Cardiac muscle cell (in vitro differentiated cells and primary cell): ENCODE measurements around the gene ACTR1A. TPM values are rescaled to one million over a fixed set of nuclear protein-coding genes. Genes with fewer than 3 reads are reported as not detected.
"Not testable (repeated sequence)": the region's sequence is repeated elsewhere in the genome, so short reads cannot be mapped to it uniquely, and the experiment has no call there.

Experiments used
- DNase-seq, 2 donors: peaks; one replicate each; pipeline versions ENCODE4 v3.0.0 to v3.0.0-alpha.2; 2010 to 2017; ENCODE audit warnings: low read depth in 1 of 2, low spot score in 1 of 2
- H3K27ac ChIP-seq: fragments of 200-600 bp; sonication (generic); 2 replicates; pipeline ENCODE4 v1.5.1; 2016
- H3K27me3 ChIP-seq: fragments of 200-600 bp; sonication (generic); 2 replicates; pipeline ENCODE4 v1.6.0; 2016; ENCODE audit warnings: control low read depth
- H3K36me3 ChIP-seq: fragments of 200-600 bp; sonication (generic); 2 replicates; pipeline ENCODE4 v1.5.1; 2016; ENCODE audit warnings: control low read depth
- H3K4me1 ChIP-seq: fragments of 200-600 bp; sonication (generic); 2 replicates; pipeline ENCODE4 v1.8.1; 2017; ENCODE audit warnings: low read depth, mild to moderate bottlenecking, mixed run types
- H3K4me3 ChIP-seq: fragments of 200-600 bp; sonication (generic); 2 replicates; pipeline ENCODE4 v1.5.1; 2016; ENCODE audit warnings: mild to moderate bottlenecking
- H3K9me3 ChIP-seq: fragments of 200-600 bp; sonication (generic); 2 replicates; pipeline ENCODE4 v1.5.1; 2017; ENCODE audit warnings: low read depth, mild to moderate bottlenecking, control low read depth
- polyA plus RNA-seq: library from polyadenylated mRNA; unstranded; fragments of >200 nt; fragmentation: Nextera tagmentation; extraction: Ambion mirVana; gene quantifications from 2 replicates; pipeline ENCODE4 v1.2.1, GENCODE V29; 2016
- total RNA-seq: library from RNA; depleted of rRNA; stranded (reverse); fragments of >200 nt; gene quantifications from 2 replicates; pipeline ENCODE4 v1.2.3, GENCODE V29; 2016
- TF ChIP-seq, protein P1 (sequence below): IDR thresholded peaks from 2 replicates; pipeline ENCODE4 v1.5.1; 2012; ENCODE audit warnings: low read depth, mild to moderate bottlenecking, low read length

The ACTR1A gene
- total and polyA plus RNA-seq, 2 experiments from 2014 or later: 135 to 165 TPM

DNA sequence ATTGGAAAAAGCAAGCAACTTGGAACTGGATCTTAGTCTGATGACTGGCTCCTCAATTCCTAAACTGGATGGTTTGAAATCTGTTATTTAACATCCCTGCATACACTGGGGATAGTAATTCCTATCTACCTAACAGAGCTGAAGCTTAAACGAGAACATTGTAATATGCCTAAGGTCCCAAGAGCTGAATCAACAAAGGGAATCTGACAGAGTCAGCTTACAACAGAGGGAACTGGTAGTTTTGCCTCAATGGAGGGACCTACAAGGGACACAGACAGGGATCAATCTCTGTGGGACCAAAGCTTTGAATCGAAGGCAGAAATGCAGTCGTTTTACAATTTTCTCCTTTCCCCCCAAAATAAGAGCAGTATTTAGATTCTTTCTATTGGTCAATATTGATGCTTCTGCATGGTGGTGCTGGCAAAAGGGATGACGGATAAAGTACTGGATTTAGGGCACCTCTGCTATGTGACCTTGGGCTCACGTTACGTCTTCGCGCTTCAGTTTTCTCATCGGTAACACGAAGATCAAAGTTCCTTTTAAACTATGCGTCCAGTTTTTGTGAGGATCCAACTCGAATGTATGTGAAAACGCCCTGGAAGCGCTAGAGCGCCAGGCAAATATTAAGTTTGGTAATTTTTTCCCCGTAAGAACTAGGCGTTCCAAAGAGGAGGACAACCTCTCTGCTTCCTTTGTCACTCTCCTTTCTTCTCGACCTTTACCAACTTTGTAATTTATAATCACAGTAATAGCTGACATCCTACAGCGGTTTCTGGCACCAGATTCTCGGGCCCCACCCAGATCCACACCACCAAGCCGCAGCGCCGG, 1.1 kb downstream of the ACTR1A start:
- peaks cover 6% of the 10 kb centered on the region for H3K4me1 ChIP-seq
- H3K9me3 ChIP-seq: no peaks in the 10 kb centered on the region
- no peak for DNase-seq
- peak overlapping the region; percentile 69 for H3K27ac ChIP-seq
- no peaks in the 10 kb centered on the region for H3K27me3 ChIP-seq
- H3K4me3 ChIP-seq: peak overlapping the region; percentile 60
- H3K36me3 ChIP-seq: no peaks in the 10 kb centered on the region
- TF ChIP-seq, protein P1, sequence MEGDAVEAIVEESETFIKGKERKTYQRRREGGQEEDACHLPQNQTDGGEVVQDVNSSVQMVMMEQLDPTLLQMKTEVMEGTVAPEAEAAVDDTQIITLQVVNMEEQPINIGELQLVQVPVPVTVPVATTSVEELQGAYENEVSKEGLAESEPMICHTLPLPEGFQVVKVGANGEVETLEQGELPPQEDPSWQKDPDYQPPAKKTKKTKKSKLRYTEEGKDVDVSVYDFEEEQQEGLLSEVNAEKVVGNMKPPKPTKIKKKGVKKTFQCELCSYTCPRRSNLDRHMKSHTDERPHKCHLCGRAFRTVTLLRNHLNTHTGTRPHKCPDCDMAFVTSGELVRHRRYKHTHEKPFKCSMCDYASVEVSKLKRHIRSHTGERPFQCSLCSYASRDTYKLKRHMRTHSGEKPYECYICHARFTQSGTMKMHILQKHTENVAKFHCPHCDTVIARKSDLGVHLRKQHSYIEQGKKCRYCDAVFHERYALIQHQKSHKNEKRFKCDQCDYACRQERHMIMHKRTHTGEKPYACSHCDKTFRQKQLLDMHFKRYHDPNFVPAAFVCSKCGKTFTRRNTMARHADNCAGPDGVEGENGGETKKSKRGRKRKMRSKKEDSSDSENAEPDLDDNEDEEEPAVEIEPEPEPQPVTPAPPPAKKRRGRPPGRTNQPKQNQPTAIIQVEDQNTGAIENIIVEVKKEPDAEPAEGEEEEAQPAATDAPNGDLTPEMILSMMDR: no peak

DNA sequence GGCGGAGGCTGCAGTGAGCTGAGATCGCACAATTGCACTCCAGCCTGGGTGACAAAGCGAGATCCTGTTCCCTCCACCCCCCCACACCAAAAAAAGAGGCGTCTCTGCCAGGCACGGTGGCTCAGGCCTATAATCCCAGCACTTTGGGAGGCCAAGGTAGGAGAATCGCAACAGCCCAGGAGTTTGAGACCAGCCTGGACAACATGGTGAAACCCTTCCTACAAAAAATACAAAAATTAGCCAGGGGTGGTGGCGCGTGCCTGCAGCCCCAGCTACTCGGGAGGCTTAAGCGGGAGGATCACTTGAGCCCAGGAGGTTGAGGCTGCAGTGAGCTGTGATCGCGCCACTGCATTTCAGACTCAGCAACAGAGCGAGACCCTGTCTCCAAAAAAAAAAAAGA, 1.8 kb downstream of the ACTR1A start:
- DNase-seq, H3K27ac ChIP-seq, H3K4me1 ChIP-seq, H3K36me3 ChIP-seq, H3K4me3 ChIP-seq, H3K9me3 ChIP-seq, H3K27me3 ChIP-seq: not testable (repeated sequence)

DNA sequence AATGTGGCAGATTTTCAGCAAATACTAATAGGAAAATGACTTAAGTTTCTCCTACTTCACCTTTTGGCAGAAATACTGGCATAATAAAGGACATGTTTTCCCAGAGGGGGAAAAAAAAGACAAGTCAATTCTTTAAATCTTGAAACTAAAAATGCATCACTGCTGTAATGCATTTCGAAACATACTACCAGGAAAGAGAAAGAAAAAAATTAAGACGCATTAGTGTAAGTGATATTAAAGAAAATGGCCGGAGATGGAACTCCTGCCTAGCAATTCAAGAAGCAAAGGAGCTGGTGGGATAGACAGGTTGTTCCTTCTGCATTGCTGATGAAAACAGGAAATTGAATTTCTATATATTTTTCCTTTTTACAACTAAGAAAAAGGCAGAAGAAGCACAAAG, 3.2 kb downstream of the ACTR1A start:
- no peaks in the 10 kb centered on the region for H3K36me3 ChIP-seq
- no peak for DNase-seq
- no peaks in the 10 kb centered on the region for H3K9me3 ChIP-seq
- no peak overlapping the region for H3K4me3 ChIP-seq
- TF ChIP-seq, protein P1: no peak
- H3K27ac ChIP-seq: no peak overlapping the region
- no peaks in the 10 kb centered on the region for H3K4me1 ChIP-seq
- no peaks in the 10 kb centered on the region for H3K27me3 ChIP-seq

DNA sequence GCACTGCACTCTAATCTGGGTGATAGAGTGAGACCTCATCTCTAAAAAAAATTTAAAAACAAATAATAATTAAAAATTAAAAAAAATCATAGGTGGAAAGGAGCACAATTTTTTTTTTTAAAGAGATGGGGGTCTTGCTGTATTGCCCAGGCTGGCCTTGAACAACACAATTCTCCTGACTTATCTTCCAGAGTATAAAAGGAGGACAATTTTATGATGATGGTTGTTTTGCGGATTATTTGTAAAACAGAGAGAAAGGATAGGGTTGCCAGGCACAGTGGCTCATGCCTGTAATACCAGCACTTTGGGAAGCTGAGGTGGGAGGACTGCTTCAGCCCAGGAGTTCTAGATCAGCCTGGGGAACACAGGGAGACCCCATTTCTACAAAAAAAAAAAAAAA, 5.0 kb downstream of the ACTR1A start:
- no peak for DNase-seq
- Histone ChIP-seq H3K4me3 (no peak overlapping the region), H3K27ac (no peak overlapping the region), H3K4me1 (no peaks in the 10 kb centered on the region), H3K9me3 (no peaks in the 10 kb centered on the region), H3K27me3 (no peaks in the 10 kb centered on the region), H3K36me3 (no peaks in the 10 kb centered on the region)
- TF ChIP-seq, protein P1: no peak

DNA sequence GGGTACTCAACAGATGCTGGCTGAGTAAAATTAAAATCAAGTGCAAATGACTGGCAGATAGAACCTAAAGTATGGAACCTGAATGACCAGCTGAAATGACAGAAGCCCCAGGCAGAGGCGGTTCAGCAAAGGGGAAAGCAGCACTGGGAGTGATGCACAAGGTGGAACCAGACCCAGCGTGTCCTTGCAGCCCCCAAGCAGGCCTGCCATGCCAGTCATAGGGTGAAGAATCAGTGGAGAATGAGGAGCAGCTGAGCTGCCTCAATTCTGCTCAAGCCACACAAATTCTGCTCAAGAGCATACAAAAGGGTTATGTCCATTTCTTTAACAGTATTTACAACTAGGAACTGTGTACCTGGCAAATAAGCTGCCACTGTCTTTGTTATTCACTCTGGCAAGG, 8.7 kb downstream of the ACTR1A start:
- Histone ChIP-seq H3K27me3 (no peaks in the 10 kb centered on the region), H3K4me1 (no peaks in the 10 kb centered on the region), H3K36me3 (peaks cover 9% of the 10 kb centered on the region), H3K27ac (no peak overlapping the region), H3K4me3 (no peak overlapping the region), H3K9me3 (no peaks in the 10 kb centered on the region)
- no peak for DNase-seq
- TF ChIP-seq, protein P1: no peak

DNA sequence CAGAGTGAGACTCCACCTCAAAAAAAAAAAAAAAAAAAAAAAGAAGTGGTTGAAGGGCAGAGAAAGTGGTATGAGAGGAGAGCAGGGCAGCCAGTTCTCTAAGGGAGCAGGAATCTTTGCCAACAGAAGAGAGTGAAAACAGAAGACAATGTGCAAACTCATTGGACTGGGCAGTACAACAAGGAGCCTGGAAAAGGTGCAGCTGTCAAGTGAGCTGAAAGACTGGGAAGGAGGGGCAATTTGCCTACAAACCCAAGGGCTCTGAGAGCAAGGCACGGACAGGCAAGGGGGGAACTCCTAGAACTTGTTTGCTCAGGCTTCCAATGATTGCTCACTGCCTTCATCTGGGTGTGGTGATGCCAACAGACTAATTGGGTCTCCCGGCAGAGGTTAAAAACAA, 9.5 kb downstream of the ACTR1A start:
- TF ChIP-seq, protein P1: no peak
- Histone ChIP-seq H3K36me3 (peaks cover 17% of the 10 kb centered on the region), H3K4me1 (no peaks in the 10 kb centered on the region), H3K9me3 (no peaks in the 10 kb centered on the region), H3K27me3 (no peaks in the 10 kb centered on the region), H3K4me3 (no peak overlapping the region), H3K27ac (no peak overlapping the region)
- peak in 1 of 2 donors; percentile 32 for DNase-seq
